Sciatic nerve (tissue), 2 donors: ENCODE measurements around the gene TNFRSF14. TPM values are rescaled to one million over a fixed set of nuclear protein-coding genes. Genes with fewer than 3 reads are reported as not detected.
"Not testable (repeated sequence)": the region's sequence is repeated elsewhere in the genome, so short reads cannot be mapped to it uniquely, and the experiment has no call there.

Experiments used
- ATAC-seq: fragments of 200-7000 bp; cut with Tn5 transposase; one replicate; pipeline ENCODE4 v1.9.1; 2020; ENCODE audit warnings: mild to moderate bottlenecking, moderate library complexity
- DNase-seq: peaks from one replicate; pipeline ENCODE4 v3.0.0-alpha.2; 2020; ENCODE audit warnings: low spot score
- intact Hi-C: fragments of 100-400 bp; cut with DNase I; formaldehyde crosslinking; loops from one replicate; pipeline ENCODE4 v1.14.2; 2022
- total RNA-seq: library from RNA; stranded (reverse); fragmentation: NEBNext Ultra II Directional; extraction: Animal tissue kit (Norgen Biotek cat#: 25700); gene quantifications from one replicate; pipeline ENCODE4 v1.2.1, GENCODE V29; 2021
- donor health status: DM: no; HTN: no; CAD: no.
- donor health status: DM: no; HTN: no; CAD: no.

The TNFRSF14 gene
- total RNA-seq, 1 donor from 2014 or later, result 73.3 TPM

GRCh38 chr1:2547210-2548067, 8.7 kb upstream of the TNFRSF14 start:
- intact Hi-C loops, result loop anchor here (2.0 kb wide), 1 partner anchor 133 kb away; no protein-coding TSS in a partner anchor
- DNase-seq, result no peak

GRCh38 chr1:2548068-2548589, 8.0 kb upstream of the TNFRSF14 start:
- peak; percentile 67 for ATAC-seq
- peak; percentile 92 for DNase-seq
- intact Hi-C loops, result loop anchor here (2.0 kb wide), 1 partner anchor 133 kb away; no protein-coding TSS in a partner anchor

More at GRCh38 chr1:2547210-2548067, 8.7 kb upstream of the TNFRSF14 start:
- ATAC-seq, result no peak

- ATAC-seq, DNase-seq: not testable (repeated sequence)
- intact Hi-C loops, result loop anchor here (2.0 kb wide), 1 partner anchor 135 kb away; no protein-coding TSS in a partner anchor
These were observed 6.7 kb upstream of the TNFRSF14 start for GRCh38 chr1:2549367-2550029.

GRCh38 chr1:2550309-2550861, 5.8 kb upstream of the TNFRSF14 start:
- intact Hi-C loops, ATAC-seq, DNase-seq: not testable (repeated sequence)

- ATAC-seq, DNase-seq, intact Hi-C loops: not testable (repeated sequence)
These were observed 4.6 kb upstream of the TNFRSF14 start for GRCh38 chr1:2551544-2551943.

GRCh38 chr1:2552189-2552588, 4.0 kb upstream of the TNFRSF14 start:
- ATAC-seq, result no peak
- intact Hi-C loops, result no loop called here
- no peak for DNase-seq

GRCh38 chr1:2553076-2553475, 3.1 kb upstream of the TNFRSF14 start:
- ATAC-seq, intact Hi-C loops: not testable (repeated sequence)

GRCh38 chr1:2553871-2554620, 2.1 kb upstream of the TNFRSF14 start:
- intact Hi-C loops, result no loop called here
- ATAC-seq (no peak), DNase-seq (no peak)

More at GRCh38 chr1:2553076-2553475, 3.1 kb upstream of the TNFRSF14 start:
- not testable (repeated sequence) for DNase-seq

- ATAC-seq (peak; percentile 3), DNase-seq (peak; percentile 76)
- intact Hi-C loops, result no loop called here
These were observed 1.4 kb upstream of the TNFRSF14 start for GRCh38 chr1:2554621-2555387.

- ATAC-seq (peak; percentile 88), DNase-seq (peak; percentile 94)
- intact Hi-C loops, result no loop called here
These were observed 416 bp upstream of the TNFRSF14 start for GRCh38 chr1:2555634-2556276.

GRCh38 chr1:2556678-2557481, 709 bp downstream of the TNFRSF14 start:
- ATAC-seq (peak; percentile 11), DNase-seq (peak; percentile 70)
- intact Hi-C loops, result no loop called here

GRCh38 chr1:2557482-2558400, 1.6 kb downstream of the TNFRSF14 start:
- peak; percentile 63 for DNase-seq
- no peak for ATAC-seq
- intact Hi-C loops, result no loop called here

GRCh38 chr1:2558420-2558819, 2.2 kb downstream of the TNFRSF14 start:
- DNase-seq, result no peak
- ATAC-seq, result no peak
- intact Hi-C loops, result no loop called here

GRCh38 chr1:2558861-2559260, 2.7 kb downstream of the TNFRSF14 start:
- ATAC-seq (no peak), DNase-seq (no peak)
- intact Hi-C loops, result no loop called here

- intact Hi-C loops, result no loop called here
- DNase-seq (no peak), ATAC-seq (no peak)
These were observed 3.5 kb downstream of the TNFRSF14 start for GRCh38 chr1:2559509-2560298.
